ENCODE results near the gene ZPBP2. TPM values are rescaled to one million over a fixed set of nuclear protein-coding genes. Genes with fewer than 3 reads are reported as not detected.
A peak's percentile ranks its signal among the peaks of the same experiment; 100 is the strongest.

ZPBP2 gene
- total RNA-seq, 1 experiment from 2014 or later: not detected

DNA sequence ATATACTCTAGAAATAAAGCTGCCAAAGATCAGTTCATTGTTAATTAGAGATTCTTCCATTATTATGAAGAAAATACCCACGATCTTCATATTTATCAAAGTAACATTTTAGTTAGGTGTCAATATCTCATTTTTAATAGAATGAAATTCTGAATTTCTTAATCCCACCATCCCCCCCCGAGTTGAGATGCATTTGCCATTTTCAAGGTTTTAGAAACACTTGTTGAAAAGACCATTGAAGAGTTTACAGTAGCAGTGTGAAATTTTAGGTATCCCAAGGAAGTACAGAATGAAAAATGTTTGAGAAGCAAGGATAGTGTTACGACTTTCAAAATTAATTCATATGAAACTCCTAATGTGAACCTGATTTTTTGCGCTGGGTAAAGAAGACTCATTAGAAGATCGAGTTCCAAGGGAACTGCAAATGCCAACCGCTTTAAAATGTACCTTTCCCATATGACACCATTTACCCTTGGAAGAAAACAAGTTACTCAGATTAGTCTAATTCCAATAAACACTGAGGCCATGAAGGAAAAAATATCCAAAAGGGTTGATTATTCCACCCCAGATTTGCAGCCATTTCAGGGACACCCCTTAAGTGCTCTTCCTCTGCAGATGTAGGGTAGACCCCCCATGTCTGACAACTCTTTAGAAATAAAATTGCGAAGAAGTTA is 4.6 kb upstream of the ZPBP2 start:
- Histone ChIP-seq H4K8ac (replicated peaks; ENCODE audit: insufficient read length, low read depth, low read length) (no peak overlapping the region), H3K4ac (ENCODE audit: low read depth, low read length) (no peak overlapping the region), H2BK5ac (ENCODE audit: insufficient read length, low read length) (no peak overlapping the region), H3K9me3 (ENCODE audit: control insufficient read depth, low read depth, low read length) (no peaks in the 10 kb centered on the region), H3K27ac (ENCODE audit: insufficient read length, low read depth, low read length) (no peak overlapping the region), H3K18ac (ENCODE audit: insufficient read length, low read depth, low read length) (no peak overlapping the region), H3K79me2 (ENCODE audit: insufficient read depth, low read length) (no peaks in the 10 kb centered on the region), H3K23me2 (ENCODE audit: insufficient read length, low read depth, low read length, poor library complexity, severe bottlenecking) (no peaks in the 10 kb centered on the region), H3K56ac (ENCODE audit: insufficient read length, low read depth, low read length) (no peak overlapping the region), H4K91ac (ENCODE audit: insufficient read length, low read depth, low read length) (no peak overlapping the region), H2BK120ac (ENCODE audit: low read depth, low read length, poor library complexity, severe bottlenecking) (no peak overlapping the region), H4K20me1 (ENCODE audit: control insufficient read depth, insufficient read depth, insufficient read length) (no peaks in the 10 kb centered on the region), H3K23ac (ENCODE audit: insufficient read length, low read depth, low read length) (no peak overlapping the region), H3K14ac (ENCODE audit: insufficient read depth, low read length) (no peak overlapping the region), H3K4me2 (ENCODE audit: insufficient read depth, insufficient read length, low read length) (no peak overlapping the region), H3K9ac (ENCODE audit: extremely low read depth, insufficient read length, low read length) (no peak overlapping the region), H2BK12ac (ENCODE audit: insufficient read length, low read depth, low read length) (no peak overlapping the region), H2BK15ac (ENCODE audit: low read depth, low read length) (no peak overlapping the region), H3K79me1 (ENCODE audit: insufficient read depth, low read depth, low read length, poor library complexity, severe bottlenecking) (no peaks in the 10 kb centered on the region), H3K27me3 (ENCODE audit: insufficient read depth, low read length) (peaks cover 16% of the 10 kb centered on the region; the same call in 1 of the 2 replicates), H2BK20ac (ENCODE audit: low read depth, low read length, poor library complexity, severe bottlenecking) (no peak overlapping the region), H3T11ph (ENCODE audit: low read length) (no peak overlapping the region), H2AFZ (ENCODE audit: low read length) (no peak overlapping the region), H2AK5ac (ENCODE audit: insufficient read length, low read length) (no peak overlapping the region), H3K4me1 (ENCODE audit: insufficient read depth, low read length) (no peaks in the 10 kb centered on the region), H4K5ac (ENCODE audit: insufficient read length, low read depth, low read length) (no peak overlapping the region)
- DNase-seq: no peak
- H3K4me1 Mint-ChIP-seq: peaks cover 3 to 9% of the 10 kb centered on the region in 2 experiments; a peak in 3 of 4 replicates
- H3K27me3 Mint-ChIP-seq (ENCODE audit: low read depth): peaks cover 74% of the 10 kb centered on the region
- TF ChIP-seq, protein P1, sequence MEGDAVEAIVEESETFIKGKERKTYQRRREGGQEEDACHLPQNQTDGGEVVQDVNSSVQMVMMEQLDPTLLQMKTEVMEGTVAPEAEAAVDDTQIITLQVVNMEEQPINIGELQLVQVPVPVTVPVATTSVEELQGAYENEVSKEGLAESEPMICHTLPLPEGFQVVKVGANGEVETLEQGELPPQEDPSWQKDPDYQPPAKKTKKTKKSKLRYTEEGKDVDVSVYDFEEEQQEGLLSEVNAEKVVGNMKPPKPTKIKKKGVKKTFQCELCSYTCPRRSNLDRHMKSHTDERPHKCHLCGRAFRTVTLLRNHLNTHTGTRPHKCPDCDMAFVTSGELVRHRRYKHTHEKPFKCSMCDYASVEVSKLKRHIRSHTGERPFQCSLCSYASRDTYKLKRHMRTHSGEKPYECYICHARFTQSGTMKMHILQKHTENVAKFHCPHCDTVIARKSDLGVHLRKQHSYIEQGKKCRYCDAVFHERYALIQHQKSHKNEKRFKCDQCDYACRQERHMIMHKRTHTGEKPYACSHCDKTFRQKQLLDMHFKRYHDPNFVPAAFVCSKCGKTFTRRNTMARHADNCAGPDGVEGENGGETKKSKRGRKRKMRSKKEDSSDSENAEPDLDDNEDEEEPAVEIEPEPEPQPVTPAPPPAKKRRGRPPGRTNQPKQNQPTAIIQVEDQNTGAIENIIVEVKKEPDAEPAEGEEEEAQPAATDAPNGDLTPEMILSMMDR (conservative IDR thresholded peaks at IDR 0.05): no peak
- no CpG with 5 or more reads among the region's 7 CpGs for WGBS (ENCODE audit: extremely low coverage, insufficient read length, low lambda C conversion rate)
- H3K36me3 Mint-ChIP-seq (ENCODE audit: insufficient read depth in 1 of 3, low read depth in 3 of 3): no peaks in the 10 kb centered on the region; a peak in 1 of 7 replicates
- peaks cover 0 to 7% of the 10 kb centered on the region in 2 experiments; a peak in 2 of 5 replicates for H3K9me3 Mint-ChIP-seq
- H3K4me3 Mint-ChIP-seq: peak overlapping the region in 1 of 2 experiments; percentile 18; a peak in 1 of 5 replicates
- no peak overlapping the region for H3K27ac Mint-ChIP-seq

Data from H9 (cell line).